ENCODE measurements around the gene SSR4. TPM values are rescaled to one million over a fixed set of nuclear protein-coding genes. Genes with fewer than 3 reads are reported as not detected.
A peak's percentile ranks its signal among the peaks of the same experiment; 100 is the strongest.
"Not testable (repeated sequence)": the region's sequence is repeated elsewhere in the genome, so short reads cannot be mapped to it uniquely, and the experiment has no call there.

SSR4 gene
- total and polyA plus RNA-seq, 2 of the 13 experiments (the other 11 are each of a cell fraction or from before 2014, with no cell fraction given): 214 to 288 TPM

DNA sequence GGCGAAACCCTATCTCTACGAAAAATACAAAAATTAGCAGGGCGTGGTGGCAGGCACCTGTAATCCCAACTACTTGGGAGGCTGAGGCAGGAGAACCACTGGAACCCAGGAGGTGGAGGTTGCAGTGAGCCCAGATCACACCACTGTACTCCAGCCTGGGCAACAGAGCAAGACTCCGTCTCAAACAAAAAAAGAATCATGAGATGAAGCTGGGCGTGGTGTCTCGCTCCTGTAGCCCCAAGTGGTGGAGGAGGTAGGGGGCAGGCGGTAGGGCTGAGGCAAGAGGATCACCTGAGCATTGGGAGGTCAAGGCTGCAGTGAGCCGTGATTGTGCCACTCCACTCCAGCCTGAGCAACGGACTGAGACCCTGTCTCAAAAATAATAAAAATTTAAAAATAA is 23.6 kb downstream of the SSR4 start:
- POLR2A ChIA-PET; in situ Hi-C loops (cut with HindIII; ENCODE audit: extremely low pct_ligation_motif_present, low pct_unique_long_range_greater_than_20kb): not testable (repeated sequence)

DNA sequence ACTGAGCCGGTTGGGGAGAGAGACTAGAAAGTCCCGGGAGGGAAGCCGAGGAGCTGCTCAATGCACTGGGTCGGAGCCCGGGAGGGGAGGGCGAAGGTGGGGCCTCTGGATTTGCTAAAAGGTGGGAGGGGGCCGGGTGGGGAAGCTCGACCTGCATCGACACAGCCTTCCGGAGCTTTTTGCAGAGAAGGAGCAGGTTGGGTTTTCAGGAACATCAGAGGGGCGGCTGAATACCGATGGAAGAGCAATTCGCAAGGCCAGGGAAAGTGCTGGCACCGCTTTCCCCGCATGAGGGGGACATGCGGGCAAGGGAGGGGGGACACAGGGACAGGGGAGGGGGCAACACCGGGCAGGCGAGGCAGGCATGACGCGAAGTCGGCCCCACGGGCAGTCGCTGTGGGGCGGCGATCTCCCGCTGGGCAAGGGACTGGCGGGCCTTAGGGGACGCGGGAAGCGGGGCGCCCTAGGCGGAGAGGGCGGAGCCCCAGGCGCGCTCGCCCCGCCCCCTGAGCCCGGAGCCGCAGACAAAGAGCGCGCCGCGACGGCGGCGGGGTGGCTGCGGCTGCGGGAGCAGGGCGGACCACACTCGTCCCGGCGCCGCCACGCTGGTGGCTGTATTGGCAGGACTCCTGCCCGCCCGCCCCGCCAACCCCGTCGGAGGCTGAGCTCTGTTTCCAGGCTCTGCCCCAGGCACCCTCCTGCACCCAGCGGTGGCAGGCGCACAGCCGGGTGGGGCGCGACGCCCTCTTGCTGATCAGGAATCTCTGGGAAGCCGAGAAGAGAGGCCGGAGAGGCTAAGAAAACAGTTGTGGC is 24.3 kb downstream of the SSR4 start:
- no peaks in the 10 kb centered on the region for H3K79me2 ChIP-seq (ENCODE audit: insufficient read depth, low read length)
- no peak overlapping the region for H3K27ac ChIP-seq (ENCODE audit: extremely low read length, insufficient read depth, low read length)
- FAIRE-seq (no peak), DNase-seq (ENCODE audit: low spot score) (no peak), ATAC-seq (peak; percentile 83)
- intact Hi-C loops (cut with micrococcal nuclease; ENCODE audit: unreplicated experiment): no loop called here
- in situ Hi-C loops (cut with HindIII; ENCODE audit: extremely low pct_ligation_motif_present, low pct_unique_long_range_greater_than_20kb): no loop called here
- H3K27me3 ChIP-seq (ENCODE audit: control insufficient read depth in 1 of 2, insufficient read depth in 2 of 2, low read length in 2 of 2): peaks cover 4 to 22% of the 10 kb centered on the region in 2 experiments; a peak in 4 of 5 replicates
- H3K4me3 ChIP-seq (replicated peaks in 1 of 3; ENCODE audit: insufficient read depth in 1 of 3, low read depth in 2 of 3, low read length in 3 of 3): peak overlapping the region in 2 of 3 experiments; percentile 31 to 55; a peak in 3 of 6 replicates
- H3K4me2 ChIP-seq (ENCODE audit: low read depth, low read length): peak overlapping the region; percentile 62
- no TSS peak for BruUV-seq (replicated peaks)
- no peak for TF ChIP-seq FOXJ3 (CRISPR knock-in tag; IDR thresholded peaks at IDR 0.05; ENCODE audit: borderline replicate concordance)
- TF ChIP-seq HNRNPLL (IDR thresholded peaks at IDR 0.05; ENCODE audit: low read depth, low read length, poor library complexity, severe bottlenecking): peak; percentile 58
- TF ChIP-seq, protein P1, sequence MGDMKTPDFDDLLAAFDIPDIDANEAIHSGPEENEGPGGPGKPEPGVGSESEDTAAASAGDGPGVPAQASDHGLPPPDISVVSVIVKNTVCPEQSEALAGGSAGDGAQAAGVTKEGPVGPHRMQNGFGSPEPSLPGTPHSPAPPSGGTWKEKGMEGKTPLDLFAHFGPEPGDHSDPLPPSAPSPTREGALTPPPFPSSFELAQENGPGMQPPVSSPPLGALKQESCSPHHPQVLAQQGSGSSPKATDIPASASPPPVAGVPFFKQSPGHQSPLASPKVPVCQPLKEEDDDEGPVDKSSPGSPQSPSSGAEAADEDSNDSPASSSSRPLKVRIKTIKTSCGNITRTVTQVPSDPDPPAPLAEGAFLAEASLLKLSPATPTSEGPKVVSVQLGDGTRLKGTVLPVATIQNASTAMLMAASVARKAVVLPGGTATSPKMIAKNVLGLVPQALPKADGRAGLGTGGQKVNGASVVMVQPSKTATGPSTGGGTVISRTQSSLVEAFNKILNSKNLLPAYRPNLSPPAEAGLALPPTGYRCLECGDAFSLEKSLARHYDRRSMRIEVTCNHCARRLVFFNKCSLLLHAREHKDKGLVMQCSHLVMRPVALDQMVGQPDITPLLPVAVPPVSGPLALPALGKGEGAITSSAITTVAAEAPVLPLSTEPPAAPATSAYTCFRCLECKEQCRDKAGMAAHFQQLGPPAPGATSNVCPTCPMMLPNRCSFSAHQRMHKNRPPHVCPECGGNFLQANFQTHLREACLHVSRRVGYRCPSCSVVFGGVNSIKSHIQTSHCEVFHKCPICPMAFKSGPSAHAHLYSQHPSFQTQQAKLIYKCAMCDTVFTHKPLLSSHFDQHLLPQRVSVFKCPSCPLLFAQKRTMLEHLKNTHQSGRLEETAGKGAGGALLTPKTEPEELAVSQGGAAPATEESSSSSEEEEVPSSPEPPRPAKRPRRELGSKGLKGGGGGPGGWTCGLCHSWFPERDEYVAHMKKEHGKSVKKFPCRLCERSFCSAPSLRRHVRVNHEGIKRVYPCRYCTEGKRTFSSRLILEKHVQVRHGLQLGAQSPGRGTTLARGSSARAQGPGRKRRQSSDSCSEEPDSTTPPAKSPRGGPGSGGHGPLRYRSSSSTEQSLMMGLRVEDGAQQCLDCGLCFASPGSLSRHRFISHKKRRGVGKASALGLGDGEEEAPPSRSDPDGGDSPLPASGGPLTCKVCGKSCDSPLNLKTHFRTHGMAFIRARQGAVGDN (CRISPR knock-in tag; IDR thresholded peaks at IDR 0.05): peak; percentile 50
- TF ChIP-seq GABPB1 (CRISPR knock-in tag; IDR thresholded peaks at IDR 0.05): peak; percentile 10; the same call in 1 of the 2 replicates
- 0 out of 2 replicates have a peak, but pooled peaks cover 6% of the 10 kb centered on the region for H3K4me1 ChIP-seq (ENCODE audit: insufficient read depth, low read length)
- H2AFZ ChIP-seq (ENCODE audit: low read length): no peak overlapping the region
- H4K20me1 ChIP-seq (ENCODE audit: insufficient read depth, low read length): no peaks in the 10 kb centered on the region
- 8% methylated on average over 10 of the region's 67 CpGs for WGBS (ENCODE audit: low lambda C conversion rate)
- ChIA-PET POLR2A (no interaction called here), CTCF (ENCODE audit: low intra/inter-chr PET ratio, low total read pairs) (no interaction called here)
- no peak overlapping the region for H3K9ac ChIP-seq (ENCODE audit: insufficient read depth, low read depth, low read length)
- H3K36me3 ChIP-seq (replicated peaks in 1 of 2; ENCODE audit: control insufficient read depth in 1 of 2, insufficient read depth in 2 of 2, low read length in 2 of 2): no peaks in the 10 kb centered on the region
- H3K9me3 ChIP-seq (ENCODE audit: low read length): no peaks in the 10 kb centered on the region

More for the DNA sequence above, 23.6 kb downstream of the SSR4 start:
- CTCF ChIA-PET (ENCODE audit: low intra/inter-chr PET ratio, low total read pairs); H4K20me1 ChIP-seq (ENCODE audit: insufficient read depth, low read length); H3K27ac ChIP-seq (ENCODE audit: extremely low read length, insufficient read depth, low read length); FAIRE-seq; H3K4me3 ChIP-seq (replicated peaks in 1 of 3; ENCODE audit: insufficient read depth in 1 of 3, low read depth in 2 of 3, low read length in 3 of 3); H3K4me1 ChIP-seq (ENCODE audit: insufficient read depth, low read length); H3K36me3 ChIP-seq (replicated peaks in 1 of 2; ENCODE audit: control insufficient read depth in 1 of 2, insufficient read depth in 2 of 2, low read length in 2 of 2); intact Hi-C loops (cut with micrococcal nuclease; ENCODE audit: unreplicated experiment); H2AFZ ChIP-seq (ENCODE audit: low read length); BruUV-seq (replicated peaks); H3K4me2 ChIP-seq (ENCODE audit: low read depth, low read length); ATAC-seq; H3K9ac ChIP-seq (ENCODE audit: insufficient read depth, low read depth, low read length); DNase-seq (ENCODE audit: low spot score); H3K79me2 ChIP-seq (ENCODE audit: insufficient read depth, low read length); H3K9me3 ChIP-seq (ENCODE audit: low read length): not testable (repeated sequence)
- WGBS (ENCODE audit: low lambda C conversion rate): 10% methylated on average over 6 of the region's 9 CpGs
- peaks cover 3 to 20% of the 10 kb centered on the region in 2 experiments; a peak in 4 of 5 replicates for H3K27me3 ChIP-seq (ENCODE audit: control insufficient read depth in 1 of 2, insufficient read depth in 2 of 2, low read length in 2 of 2)
